Panc1 (cell line): ENCODE data around the gene CNGA3. TPM values are rescaled to one million over a fixed set of nuclear protein-coding genes. Genes with fewer than 3 reads are reported as not detected.

Experiments
- ATAC-seq: fragments of 200-7000 bp; cut with Tn5 transposase; 2 replicates; pipeline ENCODE4 v1.9.1; 2020; ENCODE audit warnings: mild to moderate bottlenecking, moderate library complexity
- BruUV-seq: library from RNA; stranded (reverse); fragments of 400-500 nt; replicated peaks from 2 replicates; lab custom pipeline; 2021; lab: Mats Ljungman, UMichigan
- CTCF ChIA-PET: fragments of 300-600 bp; sonication (Branson Sonifier 250); formaldehyde crosslinking; loops from one replicate; lab custom pipeline; 2022; ENCODE audit warnings: antibody characterized with exemption; lab: Charles Lee
- POLR2A ChIA-PET: fragments of 300-600 bp; sonication (Branson Sonifier 250); formaldehyde crosslinking; loops from one replicate; lab custom pipeline; 2022; ENCODE audit warnings: antibody characterized with exemption; lab: Charles Lee
- DNase-seq: peaks from one replicate; pipeline ENCODE4 v3.0.0-alpha.2; 2010; ENCODE audit warnings: low read depth, low spot score
- H3K27ac ChIP-seq: 2 replicates; pipeline ENCODE4 v1.5.1; 2011; ENCODE audit warnings: mild to moderate bottlenecking, low read length, inconsistent platforms
- H3K27me3 ChIP-seq: fragments of 200-500 bp; sonication (Bioruptor generic); 2 replicates; pipeline ENCODE4 v1.6.0; 2014; ENCODE audit warnings: low read length, inconsistent platforms; ENCODE audit not compliant: control insufficient read depth, insufficient read depth
- H3K36me3 ChIP-seq: fragments of 200-500 bp; sonication (Bioruptor generic); 2 replicates; pipeline ENCODE4 v1.5.1; 2014; ENCODE audit warnings: inconsistent platforms, mild to moderate bottlenecking, low read length, moderate library complexity; ENCODE audit not compliant: control insufficient read depth, insufficient read depth
- H3K4me1 ChIP-seq: 2 replicates; pipeline ENCODE4 v1.5.1; 2011; ENCODE audit warnings: inconsistent platforms, mild to moderate bottlenecking, low read length, moderate library complexity; ENCODE audit not compliant: control insufficient read depth, insufficient read depth
- H3K4me3 ChIP-seq, 2 experiments: 2 replicates each; pipeline ENCODE4 v1.5.1; 2011 to 2012; ENCODE audit warnings: low read depth in 2 of 2, low read length in 2 of 2, mild to moderate bottlenecking in 2 of 2, inconsistent platforms in 1 of 2, moderate library complexity in 1 of 2
- H3K9me3 ChIP-seq: fragments of 200-500 bp; sonication (Bioruptor generic); 2 replicates; pipeline ENCODE4 v1.5.1; 2014; ENCODE audit warnings: low read depth, mild to moderate bottlenecking, inconsistent platforms, low read length, moderate library complexity; ENCODE audit not compliant: control insufficient read depth, insufficient read depth
- CTCF ChIP-seq: fragments of 450-650 bp; IDR thresholded peaks from 2 replicates; pipeline ENCODE4 v1.5.1; 2017; ENCODE audit warnings: mild to moderate bottlenecking
- POLR2AphosphoS5 ChIP-seq: IDR thresholded peaks from 2 replicates; pipeline ENCODE4 v1.6.1; 2012; ENCODE audit warnings: mild to moderate bottlenecking, low read depth, low read length, moderate library complexity
- REST ChIP-seq, 2 experiments: IDR thresholded peaks; 2 replicates each; pipeline ENCODE4 v1.6.1; 2011 to 2012; ENCODE audit warnings: low read depth in 2 of 2, control low read depth in 1 of 2, low read length in 1 of 2, mild to moderate bottlenecking in 1 of 2, moderate library complexity in 1 of 2; ENCODE audit not compliant: insufficient read depth in 1 of 2
- SIN3A ChIP-seq: IDR thresholded peaks from 2 replicates; pipeline ENCODE4 v1.6.1; 2012; ENCODE audit warnings: low read depth, mild to moderate bottlenecking, low read length, moderate library complexity, borderline replicate concordance; ENCODE audit not compliant: insufficient read depth
- TCF7L2 ChIP-seq: IDR thresholded peaks from 2 replicates; pipeline ENCODE4 v1.6.1; 2011; ENCODE audit warnings: mild to moderate bottlenecking, low read depth, low read length, inconsistent platforms
- in situ Hi-C: cut with HindIII; loops from 2 replicates; pipeline ENCODE4 v1.10.0; 2016; ENCODE audit warnings: low sequenced_read_pairs, low pct_unique_long_range_greater_than_20kb
- intact Hi-C: fragments of 100-400 bp; cut with micrococcal nuclease; formaldehyde crosslinking; loops from one replicate; pipeline ENCODE4 v1.10.0; 2022; ENCODE audit not compliant: unreplicated experiment
- total RNA-seq: library from RNA; stranded (reverse); gene quantifications from one replicate; pipeline ENCODE4 v1.2.1, GENCODE V29; 2021; ENCODE audit not compliant: unreplicated experiment

The CNGA3 gene
- total RNA-seq, 1 experiment from 2014 or later, result not detected

- Histone ChIP-seq H3K27ac (no peak overlapping the region), H3K27me3 (peaks cover 8% of the 10 kb centered on the region), H3K9me3 (no peaks in the 10 kb centered on the region), H3K36me3 (no peaks in the 10 kb centered on the region), H3K4me3 (no peak overlapping the region), H3K4me1 (no peaks in the 10 kb centered on the region)
- ChIA-PET POLR2A (no interaction called here), CTCF (no interaction called here)
- no peak for TF ChIP-seq POLR2AphosphoS5
- no peak for TF ChIP-seq SIN3A
- no peak for TF ChIP-seq CTCF
- intact Hi-C loops, result no loop called here
- DNase-seq (no peak), ATAC-seq (no peak)
- in situ Hi-C loops, result no loop called here
- no TSS peak for BruUV-seq
These were observed 30.1 kb downstream of the CNGA3 start for GRCh38 chr2:98376301-98376910.

- intact Hi-C loops, result no loop called here
- POLR2A ChIA-PET, result no interaction called here
- no peak for TF ChIP-seq REST (IDR thresholded peaks at IDR 0.05; ENCODE audit: insufficient read depth in 1 of 2, low read depth in 2 of 2, low read length in 1 of 2)
- TF ChIP-seq POLR2AphosphoS5, result no peak
- no peak for TF ChIP-seq CTCF
- no peak for TF ChIP-seq TCF7L2
- TF ChIP-seq SIN3A, result no peak
- H3K9me3 ChIP-seq, result no peaks in the 10 kb centered on the region
- BruUV-seq, result no TSS peak
- no peaks in the 10 kb centered on the region for H3K36me3 ChIP-seq
- no peaks in the 10 kb centered on the region for H3K4me1 ChIP-seq
- H3K4me3 ChIP-seq, result no peak overlapping the region
- peaks cover 8% of the 10 kb centered on the region for H3K27me3 ChIP-seq
- ATAC-seq, result no peak
- CTCF ChIA-PET, result no interaction called here
- no peak for DNase-seq
- in situ Hi-C loops, result no loop called here
- H3K27ac ChIP-seq, result no peak overlapping the region
These were observed 30.7 kb downstream of the CNGA3 start for GRCh38 chr2:98376996-98377395.
